GM10847 (cell line): ENCODE measurements around the gene MYO5B.

Experiments used
- POLR2A ChIP-seq: IDR thresholded peaks from 2 replicates; pipeline ENCODE4 v1.6.1; 2011; ENCODE audit not compliant: insufficient read length; ENCODE audit errors: extremely low read depth

The MYO5B gene

GRCh38 chr18:49802623-49803022 is 392.3 kb downstream of the MYO5B start:
- TF ChIP-seq POLR2A: no peak

GRCh38 chr18:49798001-49798400 is 396.9 kb downstream of the MYO5B start:
- no peak for TF ChIP-seq POLR2A

- TF ChIP-seq POLR2A: no peak
Observed at GRCh38 chr18:49795612-49796552, 399.1 kb downstream of the MYO5B start.

- no peak for TF ChIP-seq POLR2A
Observed at GRCh38 chr18:49794743-49795142, 400.2 kb downstream of the MYO5B start.

GRCh38 chr18:49788327-49788898 is 406.5 kb downstream of the MYO5B start:
- no peak for TF ChIP-seq POLR2A

- no peak for TF ChIP-seq POLR2A
Observed at GRCh38 chr18:49786019-49786720, 408.8 kb downstream of the MYO5B start.

GRCh38 chr18:49784427-49785185 is 410.3 kb downstream of the MYO5B start:
- TF ChIP-seq POLR2A: no peak

GRCh38 chr18:49778826-49779465 is 416.0 kb downstream of the MYO5B start:
- no peak for TF ChIP-seq POLR2A
